K562 (cell line): ENCODE data around the gene ZNF565. TPM values are rescaled to one million over a fixed set of nuclear protein-coding genes. Genes with fewer than 3 reads are reported as not detected.

Experiments used
- CEBPB ChIP-seq: fragments of 450-650 bp; IDR thresholded peaks from 2 replicates; pipeline ENCODE4 v1.6.1; 2016; ENCODE audit warnings: missing genetic modification characterization, missing compliant biosample characterization
- DPF2 ChIP-seq: fragments of 450-650 bp; IDR thresholded peaks from 2 replicates; pipeline ENCODE4 v1.6.1; 2016
- ELF1 ChIP-seq: fragments of 200-800 bp; sonication (Bioruptor generic); IDR thresholded peaks from 2 replicates; pipeline ENCODE4 v1.6.1; 2016; ENCODE audit warnings: missing genetic modification characterization, missing compliant biosample characterization
- JUN ChIP-seq, 2 experiments: sonication (generic) in 1 of 2; formaldehyde crosslinking in 1 of 2; IDR thresholded peaks; 2 replicates each; pipeline versions ENCODE4 v1.6.1 to v1.8.0; 2012 to 2022; ENCODE audit warnings: borderline replicate concordance in 2 of 2, mild to moderate bottlenecking in 2 of 2, improper control_type of control experiment in 1 of 2, low read depth in 1 of 2, low read length in 1 of 2, missing genetic modification reagents in 1 of 2
- MCM5 ChIP-seq: fragments of 450-650 bp; IDR thresholded peaks from 2 replicates; pipeline ENCODE4 v1.6.1; 2016; ENCODE audit warnings: low read depth
- MXI1 ChIP-seq: IDR thresholded peaks from 2 replicates; pipeline ENCODE4 v1.6.1; 2011; ENCODE audit warnings: low read depth, mild to moderate bottlenecking, improper control_type of control experiment, low read length
- NCOA2 ChIP-seq, 2 experiments: fragments of 450-650 bp; IDR thresholded peaks; 2 replicates each; pipeline ENCODE4 v1.6.1; 2018; ENCODE audit warnings: mild to moderate bottlenecking in 2 of 2, moderate library complexity in 1 of 2; ENCODE audit not compliant: partially characterized antibody in 2 of 2
- polyA plus RNA-seq, 8 experiments: library from polyadenylated mRNA; depleted of rRNA in 4 of 8; stranded (reverse) in 5 of 8; unstranded in 3 of 8; fragments of >200 nt; fragmentation: Nextera tagmentation in 2 of 8; fragmentation: Illumina TruSeq in 1 of 8; extraction: Ambion mirVana in 2 of 8; extraction: Trizol in 1 of 8; gene quantifications; 2 replicates each; pipeline versions ENCODE4 v1.2.1 to v1.2.3, GENCODE V29; 2011 to 2014; ENCODE audit warnings: inconsistent platforms in 1 of 8, missing spikeins in 1 of 8
- total RNA-seq, 7 experiments: library from RNA; depleted of rRNA in 6 of 7; stranded (reverse); fragments of >200 nt in 6 of 7; fragmentation: Illumina TruSeq in 2 of 7; extraction: Trizol in 2 of 7; gene quantifications; 2 replicates each; pipeline versions ENCODE4 v1.2.1 to v1.2.3, GENCODE V29; 2011 to 2021; ENCODE audit warnings: low replicate concordance in 1 of 7
- TF ChIP-seq, protein P1 (sequence below): sonication (generic); formaldehyde crosslinking; IDR thresholded peaks from 2 replicates; pipeline ENCODE4 v1.8.1; 2023; ENCODE audit warnings: missing genetic modification reagents, mild to moderate bottlenecking, borderline replicate concordance
- TF ChIP-seq, protein P2 (sequence below): fragments of 200-400 bp; formaldehyde crosslinking; IDR thresholded peaks from 2 replicates; pipeline ENCODE4 v1.6.1; 2017; ENCODE audit warnings: mild to moderate bottlenecking, low read depth, low read length, moderate library complexity
- TF ChIP-seq, protein P3 (sequence below), 2 experiments: fragments of 450-650 bp; IDR thresholded peaks; 2 replicates each; pipeline ENCODE4 v1.6.1; 2016
- TF ChIP-seq, protein P4 (sequence below): IDR thresholded peaks from 2 replicates; pipeline ENCODE4 v1.6.1; 2011; ENCODE audit not compliant: insufficient read length; ENCODE audit errors: extremely low read depth
- TF ChIP-seq, protein P5 (sequence below): IDR thresholded peaks from 3 replicates; pipeline ENCODE4 v1.6.1; 2011; ENCODE audit warnings: borderline replicate concordance, mild to moderate bottlenecking; ENCODE audit not compliant: insufficient read length, insufficient read depth

The ZNF565 gene
- total and polyA plus RNA-seq, 9 of the 15 experiments (the other 6 are each of a cell fraction or from before 2014, with no cell fraction given): 1.3 to 3.2 (median 2.6) TPM

DNA sequence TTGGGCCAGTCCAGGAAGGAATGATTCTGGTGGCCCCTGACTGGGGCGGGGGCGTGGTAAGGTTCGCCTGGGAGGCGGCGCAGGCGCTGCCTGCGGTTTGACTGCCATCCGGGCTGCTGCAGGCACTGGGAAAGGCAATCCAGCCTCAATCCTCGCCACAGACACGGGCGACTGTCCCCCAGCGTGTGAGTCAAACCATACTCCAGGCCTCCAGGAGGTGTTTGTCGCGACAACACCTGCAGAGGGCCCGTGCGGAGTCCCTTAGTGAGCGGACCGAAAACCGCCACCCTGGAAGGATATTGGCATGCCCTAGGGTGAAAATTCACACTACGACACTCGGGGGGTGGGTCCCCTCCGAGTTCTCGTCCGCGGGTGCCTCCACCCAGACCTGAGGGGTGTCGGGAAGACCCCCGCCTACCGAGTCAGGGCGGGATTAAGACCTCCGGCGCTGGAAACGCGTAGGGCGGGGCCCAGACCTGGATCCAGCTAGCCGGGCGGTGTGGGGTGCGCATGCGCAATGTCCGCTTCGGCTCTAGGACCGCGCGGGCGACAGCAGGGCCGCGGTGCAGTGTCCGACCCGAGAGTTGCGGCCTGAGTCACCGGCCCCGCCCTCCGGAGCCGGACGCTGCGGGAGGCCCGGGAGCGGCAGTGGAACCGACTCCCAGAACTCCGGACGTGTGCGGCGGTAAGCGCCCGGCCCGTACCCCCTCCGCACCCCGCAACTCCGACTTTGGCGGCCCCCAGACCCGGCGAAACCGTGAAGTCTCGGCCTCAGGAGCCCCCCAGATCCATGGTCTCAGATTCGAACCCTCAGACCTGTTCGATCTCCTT lies 74.8 kb downstream of the ZNF565 start, which contains the start of gene CAPNS1 (continued):
- TF ChIP-seq, protein P1, sequence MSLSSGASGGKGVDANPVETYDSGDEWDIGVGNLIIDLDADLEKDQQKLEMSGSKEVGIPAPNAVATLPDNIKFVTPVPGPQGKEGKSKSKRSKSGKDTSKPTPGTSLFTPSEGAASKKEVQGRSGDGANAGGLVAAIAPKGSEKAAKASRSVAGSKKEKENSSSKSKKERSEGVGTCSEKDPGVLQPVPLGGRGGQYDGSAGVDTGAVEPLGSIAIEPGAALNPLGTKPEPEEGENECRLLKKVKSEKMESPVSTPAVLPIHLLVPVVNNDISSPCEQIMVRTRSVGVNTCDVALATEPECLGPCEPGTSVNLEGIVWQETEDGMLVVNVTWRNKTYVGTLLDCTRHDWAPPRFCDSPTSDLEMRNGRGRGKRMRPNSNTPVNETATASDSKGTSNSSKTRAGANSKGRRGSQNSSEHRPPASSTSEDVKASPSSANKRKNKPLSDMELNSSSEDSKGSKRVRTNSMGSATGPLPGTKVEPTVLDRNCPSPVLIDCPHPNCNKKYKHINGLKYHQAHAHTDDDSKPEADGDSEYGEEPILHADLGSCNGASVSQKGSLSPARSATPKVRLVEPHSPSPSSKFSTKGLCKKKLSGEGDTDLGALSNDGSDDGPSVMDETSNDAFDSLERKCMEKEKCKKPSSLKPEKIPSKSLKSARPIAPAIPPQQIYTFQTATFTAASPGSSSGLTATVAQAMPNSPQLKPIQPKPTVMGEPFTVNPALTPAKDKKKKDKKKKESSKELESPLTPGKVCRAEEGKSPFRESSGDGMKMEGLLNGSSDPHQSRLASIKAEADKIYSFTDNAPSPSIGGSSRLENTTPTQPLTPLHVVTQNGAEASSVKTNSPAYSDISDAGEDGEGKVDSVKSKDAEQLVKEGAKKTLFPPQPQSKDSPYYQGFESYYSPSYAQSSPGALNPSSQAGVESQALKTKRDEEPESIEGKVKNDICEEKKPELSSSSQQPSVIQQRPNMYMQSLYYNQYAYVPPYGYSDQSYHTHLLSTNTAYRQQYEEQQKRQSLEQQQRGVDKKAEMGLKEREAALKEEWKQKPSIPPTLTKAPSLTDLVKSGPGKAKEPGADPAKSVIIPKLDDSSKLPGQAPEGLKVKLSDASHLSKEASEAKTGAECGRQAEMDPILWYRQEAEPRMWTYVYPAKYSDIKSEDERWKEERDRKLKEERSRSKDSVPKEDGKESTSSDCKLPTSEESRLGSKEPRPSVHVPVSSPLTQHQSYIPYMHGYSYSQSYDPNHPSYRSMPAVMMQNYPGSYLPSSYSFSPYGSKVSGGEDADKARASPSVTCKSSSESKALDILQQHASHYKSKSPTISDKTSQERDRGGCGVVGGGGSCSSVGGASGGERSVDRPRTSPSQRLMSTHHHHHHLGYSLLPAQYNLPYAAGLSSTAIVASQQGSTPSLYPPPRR: no peak
- TF ChIP-seq, protein P2, sequence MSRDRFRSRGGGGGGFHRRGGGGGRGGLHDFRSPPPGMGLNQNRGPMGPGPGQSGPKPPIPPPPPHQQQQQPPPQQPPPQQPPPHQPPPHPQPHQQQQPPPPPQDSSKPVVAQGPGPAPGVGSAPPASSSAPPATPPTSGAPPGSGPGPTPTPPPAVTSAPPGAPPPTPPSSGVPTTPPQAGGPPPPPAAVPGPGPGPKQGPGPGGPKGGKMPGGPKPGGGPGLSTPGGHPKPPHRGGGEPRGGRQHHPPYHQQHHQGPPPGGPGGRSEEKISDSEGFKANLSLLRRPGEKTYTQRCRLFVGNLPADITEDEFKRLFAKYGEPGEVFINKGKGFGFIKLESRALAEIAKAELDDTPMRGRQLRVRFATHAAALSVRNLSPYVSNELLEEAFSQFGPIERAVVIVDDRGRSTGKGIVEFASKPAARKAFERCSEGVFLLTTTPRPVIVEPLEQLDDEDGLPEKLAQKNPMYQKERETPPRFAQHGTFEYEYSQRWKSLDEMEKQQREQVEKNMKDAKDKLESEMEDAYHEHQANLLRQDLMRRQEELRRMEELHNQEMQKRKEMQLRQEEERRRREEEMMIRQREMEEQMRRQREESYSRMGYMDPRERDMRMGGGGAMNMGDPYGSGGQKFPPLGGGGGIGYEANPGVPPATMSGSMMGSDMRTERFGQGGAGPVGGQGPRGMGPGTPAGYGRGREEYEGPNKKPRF: no peak
- no peak for TF ChIP-seq CEBPB (tag)
- TF ChIP-seq JUN (IDR thresholded peaks at IDR 0.05; ENCODE audit: borderline replicate concordance, low read depth, low read length): peak; percentile 84; the same call in 1 of the 2 replicates
- no peak; the same call in 1 of the 2 replicates for TF ChIP-seq JUN (CRISPR knock-in tag; IDR thresholded peaks at IDR 0.05; ENCODE audit: borderline replicate concordance)
- TF ChIP-seq, protein P3, sequence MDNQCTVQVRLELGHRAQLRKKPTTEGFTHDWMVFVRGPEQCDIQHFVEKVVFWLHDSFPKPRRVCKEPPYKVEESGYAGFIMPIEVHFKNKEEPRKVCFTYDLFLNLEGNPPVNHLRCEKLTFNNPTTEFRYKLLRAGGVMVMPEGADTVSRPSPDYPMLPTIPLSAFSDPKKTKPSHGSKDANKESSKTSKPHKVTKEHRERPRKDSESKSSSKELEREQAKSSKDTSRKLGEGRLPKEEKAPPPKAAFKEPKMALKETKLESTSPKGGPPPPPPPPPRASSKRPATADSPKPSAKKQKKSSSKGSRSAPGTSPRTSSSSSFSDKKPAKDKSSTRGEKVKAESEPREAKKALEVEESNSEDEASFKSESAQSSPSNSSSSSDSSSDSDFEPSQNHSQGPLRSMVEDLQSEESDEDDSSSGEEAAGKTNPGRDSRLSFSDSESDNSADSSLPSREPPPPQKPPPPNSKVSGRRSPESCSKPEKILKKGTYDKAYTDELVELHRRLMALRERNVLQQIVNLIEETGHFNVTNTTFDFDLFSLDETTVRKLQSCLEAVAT (IDR thresholded peaks at IDR 0.05): peak in 1 of 2 experiments; percentile 92; a peak in 3 of 4 replicates
- TF ChIP-seq NCOA2 (IDR thresholded peaks at IDR 0.05; ENCODE audit: partially characterized antibody in 2 of 2): no peak
- TF ChIP-seq, protein P4, sequence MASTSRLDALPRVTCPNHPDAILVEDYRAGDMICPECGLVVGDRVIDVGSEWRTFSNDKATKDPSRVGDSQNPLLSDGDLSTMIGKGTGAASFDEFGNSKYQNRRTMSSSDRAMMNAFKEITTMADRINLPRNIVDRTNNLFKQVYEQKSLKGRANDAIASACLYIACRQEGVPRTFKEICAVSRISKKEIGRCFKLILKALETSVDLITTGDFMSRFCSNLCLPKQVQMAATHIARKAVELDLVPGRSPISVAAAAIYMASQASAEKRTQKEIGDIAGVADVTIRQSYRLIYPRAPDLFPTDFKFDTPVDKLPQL: no peak
- TF ChIP-seq MCM5: no peak
- TF ChIP-seq MXI1: no peak
- TF ChIP-seq, protein P5, sequence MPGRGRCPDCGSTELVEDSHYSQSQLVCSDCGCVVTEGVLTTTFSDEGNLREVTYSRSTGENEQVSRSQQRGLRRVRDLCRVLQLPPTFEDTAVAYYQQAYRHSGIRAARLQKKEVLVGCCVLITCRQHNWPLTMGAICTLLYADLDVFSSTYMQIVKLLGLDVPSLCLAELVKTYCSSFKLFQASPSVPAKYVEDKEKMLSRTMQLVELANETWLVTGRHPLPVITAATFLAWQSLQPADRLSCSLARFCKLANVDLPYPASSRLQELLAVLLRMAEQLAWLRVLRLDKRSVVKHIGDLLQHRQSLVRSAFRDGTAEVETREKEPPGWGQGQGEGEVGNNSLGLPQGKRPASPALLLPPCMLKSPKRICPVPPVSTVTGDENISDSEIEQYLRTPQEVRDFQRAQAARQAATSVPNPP: no peak
- TF ChIP-seq DPF2: peak; percentile 29; the same call in 1 of the 2 replicates
- no peak for TF ChIP-seq ELF1 (tag)
